B cell (primary cell): ENCODE measurements around the gene SPAG7. TPM values are rescaled to one million over a fixed set of nuclear protein-coding genes. Genes with fewer than 3 reads are reported as not detected.

Source experiments
- ATAC-seq: fragments of 200-7000 bp; cut with Tn5 transposase; one replicate; pipeline ENCODE4 v1.10.0; 2021; ENCODE audit warnings: low read depth, mild to moderate bottlenecking, moderate number of reproducible peaks, moderate library complexity
- CTCF ChIA-PET: fragments of 350-600 bp; sonication (Branson Sonifier 250); formaldehyde crosslinking; loops from one replicate; lab custom pipeline; 2021; ENCODE audit warnings: antibody characterized with exemption, inconsistent platforms; lab: Charles Lee
- POLR2A ChIA-PET: fragments of 350-600 bp; sonication (Branson Sonifier 250); formaldehyde crosslinking; loops from one replicate; lab custom pipeline; 2021; ENCODE audit warnings: antibody characterized with exemption; lab: Charles Lee
- DNase-seq: peaks from one replicate; pipeline ENCODE4 v3.0.0; 2013
- H2AFZ ChIP-seq: 2 replicates; pipeline ENCODE4 v1.6.1; 2012; ENCODE audit warnings: mild to moderate bottlenecking, low read depth, low read length; ENCODE audit not compliant: insufficient read depth, poor library complexity, severe bottlenecking
- H3K27ac ChIP-seq, 2 donors: 1 replicate in 1 of 2; 2 replicates in 1 of 2; pipeline ENCODE4 v1.5.1; 2012 to 2013; ENCODE audit warnings: low read length in 2 of 2, mild to moderate bottlenecking in 2 of 2, moderate library complexity in 1 of 2
- H3K27me3 ChIP-seq, 4 experiments: fragments of 200-600 bp in 1 of 4; sonication (generic) in 1 of 4; replicated peaks in 1 of 4; 1 replicate in 2 of 4; 2 replicates in 2 of 4; pipeline versions ENCODE4 v1.6.1 to v1.7.0; 2013 to 2016; ENCODE audit warnings: low read length in 3 of 4, mild to moderate bottlenecking in 2 of 4, mixed read lengths in 1 of 4, moderate library complexity in 1 of 4; ENCODE audit not compliant: insufficient read depth in 4 of 4, control insufficient read depth in 3 of 4; ENCODE audit errors: control extremely low read depth in 1 of 4
- H3K36me3 ChIP-seq, 2 experiments: replicated peaks in 1 of 2; 1 replicate in 1 of 2; 2 replicates in 1 of 2; pipeline versions ENCODE4 v1.6.1 to v1.7.1; 2013; ENCODE audit warnings: low read length in 1 of 2; ENCODE audit not compliant: insufficient read depth in 2 of 2, control insufficient read depth in 1 of 2; ENCODE audit errors: control extremely low read depth in 1 of 2, extremely low read depth in 1 of 2
- H3K4me1 ChIP-seq, 2 donors: fragments of 200-600 bp in 1 of 2; sonication (generic) in 1 of 2; 1 replicate in 1 of 2; 2 replicates in 1 of 2; pipeline versions ENCODE4 v1.5.1 to v1.6.1; 2013 to 2017; ENCODE audit warnings: low read length in 2 of 2; ENCODE audit not compliant: control insufficient read depth in 2 of 2, insufficient read depth in 2 of 2
- H3K4me2 ChIP-seq: replicated peaks from 2 replicates; pipeline ENCODE3; 2012; ENCODE audit warnings: mild to moderate bottlenecking, low read depth, low read length; ENCODE audit not compliant: poor library complexity, severe bottlenecking
- H3K4me3 ChIP-seq, 5 experiments: fragments of 200-600 bp in 1 of 5; sonication (generic) in 1 of 5; 1 replicate in 3 of 5; 2 replicates in 2 of 5; pipeline versions ENCODE4 v1.5.1 to v1.7.0; 2011 to 2016; ENCODE audit warnings: low read length in 4 of 5, mild to moderate bottlenecking in 4 of 5, low read depth in 2 of 5, control low read depth in 1 of 5, moderate library complexity in 1 of 5; ENCODE audit not compliant: insufficient read depth in 1 of 5; ENCODE audit errors: control extremely low read depth in 1 of 5, extremely low read depth in 1 of 5
- H3K79me2 ChIP-seq: fragments of 200-600 bp; sonication (generic); one replicate; pipeline ENCODE4 v1.6.0; 2016; ENCODE audit warnings: low read length; ENCODE audit not compliant: control insufficient read depth, insufficient read depth
- H3K9ac ChIP-seq: fragments of 200-600 bp; sonication (generic); 2 replicates; pipeline ENCODE4 v1.6.1; 2017; ENCODE audit warnings: mild to moderate bottlenecking, low read length, moderate library complexity
- H3K9me3 ChIP-seq, 3 donors: one replicate each; pipeline versions ENCODE4 v1.6.1 to v1.7.1; 2013; ENCODE audit warnings: low read length in 2 of 3; ENCODE audit not compliant: control insufficient read depth in 2 of 3, insufficient read depth in 1 of 3; ENCODE audit errors: control extremely low read depth in 1 of 3
- H4K20me1 ChIP-seq: 2 replicates; pipeline ENCODE4 v1.6.0; 2012; ENCODE audit warnings: mild to moderate bottlenecking, low read length; ENCODE audit not compliant: insufficient read depth, control insufficient read depth, poor library complexity, severe bottlenecking
- H3K27ac Mint-ChIP-seq: one replicate; pipeline ENCODE4 v1.8.0; 2021; ENCODE audit warnings: mixed read lengths
- H3K27me3 Mint-ChIP-seq: one replicate; pipeline ENCODE4 v1.8.0; 2021; ENCODE audit warnings: mixed read lengths
- H3K4me1 Mint-ChIP-seq: one replicate; pipeline ENCODE4 v1.8.0; 2021; ENCODE audit warnings: mixed read lengths
- H3K4me3 Mint-ChIP-seq: one replicate; pipeline ENCODE4 v1.8.0; 2021; ENCODE audit warnings: mixed read lengths
- H3K9me3 Mint-ChIP-seq: one replicate; pipeline ENCODE4 v1.8.0; 2022; ENCODE audit warnings: mixed read lengths; ENCODE audit not compliant: insufficient read depth
- CTCF ChIP-seq: fragments of 200-600 bp; IDR thresholded peaks from one replicate; pipeline ENCODE4 v1.8.0; 2022; ENCODE audit warnings: antibody characterized with exemption, mild to moderate bottlenecking
- EZH2 ChIP-seq: IDR thresholded peaks from 2 replicates; pipeline ENCODE4 v1.6.1; 2012; ENCODE audit warnings: borderline replicate concordance, low read depth, mild to moderate bottlenecking, moderate library complexity, low read length; ENCODE audit not compliant: insufficient read depth, poor library complexity, severe bottlenecking
- WGBS: methylation state at CpG from one replicate; pipeline ENCODE4 v1.1.5; 2013; ENCODE audit warnings: missing lambda C conversion rate; ENCODE audit not compliant: insufficient coverage; 5-methylcytosine and 5-hydroxymethylcytosine counted together
- intact Hi-C: fragments of 100-400 bp; cut with micrococcal nuclease; formaldehyde crosslinking; loops from one replicate; pipeline ENCODE4 v1.10.0; 2022
- polyA plus RNA-seq: library from polyadenylated mRNA; depleted of rRNA; stranded (reverse); fragments of >200 nt; gene quantifications from 2 replicates; pipeline ENCODE4 v1.2.3, GENCODE V29; 2012
- total RNA-seq, 2 donors: library from RNA; stranded (reverse); fragments of 120-200 nt in 1 of 2; gene quantifications; 1 replicate in 1 of 2; 2 replicates in 1 of 2; pipeline versions ENCODE4 v1.2.3 to v1.2.4, GENCODE V29; 2013 to 2022

SPAG7 gene
- total and polyA plus RNA-seq, 2 donors (not counting 1 experiment from before 2014, with no cell fraction given), result 43.4 to 52.5 TPM

GRCh38 chr17:5014357-5014756 lies 46.7 kb upstream of the SPAG7 start:
- no peaks in the 10 kb centered on the region for H3K27me3 Mint-ChIP-seq
- TF ChIP-seq CTCF (no peak), EZH2 (no peak)
- peaks cover 6 to 14% of the 10 kb centered on the region in 2 donors for H3K4me1 ChIP-seq
- no peaks in the 10 kb centered on the region for H4K20me1 ChIP-seq
- H3K4me2 ChIP-seq, result no peak overlapping the region
- no peak overlapping the region for H3K9ac ChIP-seq
- H3K9me3 ChIP-seq, result peaks cover 0 to 13% (median 0%) of the 10 kb centered on the region in 3 donors
- ChIA-PET CTCF (no interaction called here), POLR2A (no interaction called here)
- DNase-seq (no peak), ATAC-seq (no peak)
- H3K27ac Mint-ChIP-seq, result no peak overlapping the region
- H3K4me3 Mint-ChIP-seq, result no peak overlapping the region
- H2AFZ ChIP-seq, result no peak overlapping the region
- peaks cover 0 to 4% of the 10 kb centered on the region in 2 experiments for H3K36me3 ChIP-seq
- H3K4me1 Mint-ChIP-seq, result peaks cover 11% of the 10 kb centered on the region
- 100% methylated on average over 4 of the region's 4 CpGs for WGBS
- intact Hi-C loops, result no loop called here
- no peak overlapping the region for H3K4me3 ChIP-seq
- no peaks in the 10 kb centered on the region for H3K79me2 ChIP-seq
- no peaks in the 10 kb centered on the region for H3K9me3 Mint-ChIP-seq
- no peak overlapping the region for H3K27ac ChIP-seq
- H3K27me3 ChIP-seq, result peaks cover 0 to 42% (median 1%) of the 10 kb centered on the region in 4 experiments

DNA sequence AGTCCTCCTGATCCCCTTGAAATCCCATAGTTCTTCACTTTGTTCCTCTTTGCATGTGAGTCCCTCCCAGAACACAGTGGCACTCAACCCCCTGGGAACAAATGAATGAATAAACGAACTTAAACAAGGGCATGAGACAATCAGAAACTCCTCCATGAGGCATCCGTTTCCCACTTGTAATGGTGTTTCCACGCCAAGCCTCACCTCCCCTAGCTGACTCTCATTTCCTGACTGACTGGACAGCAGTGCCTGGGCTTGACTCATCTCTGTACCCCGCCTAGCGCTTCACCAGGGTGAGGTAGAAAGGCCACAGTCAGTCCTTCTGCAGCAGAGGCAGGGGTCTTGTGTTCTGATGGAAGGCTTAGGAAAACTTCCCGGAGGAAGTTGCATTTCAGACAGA lies 44.3 kb upstream of the SPAG7 start:
- ChIA-PET POLR2A (no interaction called here), CTCF (no interaction called here)
- Histone ChIP-seq H3K27me3 (peaks cover 0 to 57% (median 4%) of the 10 kb centered on the region in 4 experiments), H3K4me1 (peaks cover 6 to 8% of the 10 kb centered on the region in 2 donors), H3K4me3 (no peak overlapping the region), H3K4me2 (no peak overlapping the region), H3K79me2 (no peaks in the 10 kb centered on the region), H3K9me3 (peaks cover 0 to 6% (median 0%) of the 10 kb centered on the region in 3 donors), H3K27ac (no peak overlapping the region), H4K20me1 (no peaks in the 10 kb centered on the region), H3K36me3 (peaks cover 0 to 19% of the 10 kb centered on the region in 2 experiments), H3K9ac (no peak overlapping the region), H2AFZ (no peak overlapping the region)
- H3K4me1 Mint-ChIP-seq, result peaks cover 5% of the 10 kb centered on the region
- no peaks in the 10 kb centered on the region for H3K27me3 Mint-ChIP-seq
- DNase-seq, result no peak
- no peak for TF ChIP-seq CTCF
- H3K27ac Mint-ChIP-seq, result no peak overlapping the region
- intact Hi-C loops, result no loop called here
- 86% methylated on average over 6 of the region's 6 CpGs for WGBS
- ATAC-seq, result no peak
- H3K9me3 Mint-ChIP-seq, result no peaks in the 10 kb centered on the region
- H3K4me3 Mint-ChIP-seq, result no peak overlapping the region
